ENCODE results near the gene HPF1. TPM values are rescaled to one million over a fixed set of nuclear protein-coding genes. Genes with fewer than 3 reads are reported as not detected.

HPF1 gene
- total and polyA plus RNA-seq, 2 of the 13 experiments (the other 11 are each of a cell fraction or from before 2014, with no cell fraction given) = 5.1 to 14.8 TPM

DNA sequence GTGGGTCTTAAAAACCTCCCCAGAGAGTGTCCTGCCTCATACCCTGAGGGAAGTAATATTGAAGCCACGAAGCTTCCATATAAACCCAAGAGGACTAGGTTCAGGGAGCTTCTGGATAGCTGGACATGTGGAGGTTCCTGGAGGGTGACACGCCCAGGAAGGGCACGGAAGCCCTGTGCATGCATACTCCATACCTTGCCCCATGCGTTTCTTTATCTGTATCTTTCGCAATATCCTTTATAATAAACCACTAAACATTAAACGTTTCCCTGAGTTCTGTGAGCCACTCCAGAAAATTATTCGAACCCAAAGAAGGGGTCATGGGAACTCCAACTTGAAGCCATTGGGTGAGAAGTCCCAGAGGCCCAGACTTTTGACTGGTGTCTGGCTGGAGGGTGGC lies 45.7 kb upstream of the HPF1 start:
- Histone ChIP-seq H3K36me3 (replicated peaks in 1 of 2; ENCODE audit: control insufficient read depth in 1 of 2, insufficient read depth in 2 of 2, low read length in 2 of 2) (no peaks in the 10 kb centered on the region), H4K20me1 (ENCODE audit: insufficient read depth, low read length) (no peaks in the 10 kb centered on the region), H3K27me3 (ENCODE audit: control insufficient read depth in 1 of 2, insufficient read depth in 2 of 2, low read length in 2 of 2) (no peaks in the 10 kb centered on the region), H3K9me3 (ENCODE audit: low read length) (no peaks in the 10 kb centered on the region), H3K4me2 (ENCODE audit: low read depth, low read length) (no peak overlapping the region), H3K4me1 (ENCODE audit: insufficient read depth, low read length) (no peaks in the 10 kb centered on the region), H2AFZ (ENCODE audit: low read length) (no peak overlapping the region), H3K79me2 (ENCODE audit: insufficient read depth, low read length) (no peaks in the 10 kb centered on the region), H3K9ac (ENCODE audit: insufficient read depth, low read depth, low read length) (no peak overlapping the region), H3K27ac (ENCODE audit: extremely low read length, insufficient read depth, low read length) (no peak overlapping the region), H3K4me3 (replicated peaks in 1 of 3; ENCODE audit: insufficient read depth in 1 of 3, low read depth in 2 of 3, low read length in 3 of 3) (no peak overlapping the region)
- in situ Hi-C loops (cut with HindIII; ENCODE audit: extremely low pct_ligation_motif_present, low pct_unique_long_range_greater_than_20kb) = loop anchor here (10.0 kb wide), 1 partner anchor 241 kb away; no protein-coding TSS in a partner anchor
- BruUV-seq (replicated peaks) = no TSS peak
- 10% methylated on average over 7 of the region's 7 CpGs for WGBS (ENCODE audit: low lambda C conversion rate)
- POLR2A ChIA-PET = no interaction called here
- FAIRE-seq (no peak), ATAC-seq (no peak), DNase-seq (ENCODE audit: low spot score) (no peak)
- intact Hi-C loops (cut with micrococcal nuclease; ENCODE audit: unreplicated experiment) = no loop called here
- TF ChIP-seq CEBPB (IDR thresholded peaks at IDR 0.05; ENCODE audit: borderline replicate concordance, low read depth, low read length) (peak; percentile 23; the same call in 1 of the 2 replicates), NKX3-1 (CRISPR knock-in tag; IDR thresholded peaks at IDR 0.05) (no peak), ZNF678 (CRISPR knock-in tag; IDR thresholded peaks at IDR 0.05) (no peak), SMAD1 (CRISPR knock-in tag; IDR thresholded peaks at IDR 0.05; ENCODE audit: borderline replicate concordance, low read depth) (no peak)
- CTCF ChIA-PET (ENCODE audit: low intra/inter-chr PET ratio, low total read pairs) = no interaction called here

DNA sequence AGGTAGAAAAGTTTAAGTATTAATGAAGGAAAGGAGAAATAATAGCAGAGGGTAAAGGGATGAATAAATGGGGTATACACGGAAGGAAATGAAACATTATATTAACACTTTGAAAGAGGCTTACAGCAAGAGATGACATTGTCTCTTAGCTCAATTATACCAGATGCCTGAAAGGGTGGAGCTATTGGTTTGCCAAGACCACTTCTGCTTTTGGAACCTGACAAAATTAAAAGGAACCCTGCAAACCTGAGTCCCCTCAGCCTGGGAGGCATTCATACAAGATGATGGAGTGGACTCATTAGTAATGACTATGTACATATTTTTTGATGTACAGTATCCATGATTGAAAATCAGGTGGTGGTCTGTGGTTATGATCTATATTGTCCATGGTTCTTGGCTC lies 45.1 kb upstream of the HPF1 start:
- CTCF ChIA-PET (ENCODE audit: low intra/inter-chr PET ratio, low total read pairs) = no interaction called here
- ATAC-seq (no peak), FAIRE-seq (no peak), DNase-seq (ENCODE audit: low spot score) (no peak)
- POLR2A ChIA-PET = no interaction called here
- Histone ChIP-seq H4K20me1 (ENCODE audit: insufficient read depth, low read length) (no peaks in the 10 kb centered on the region), H3K36me3 (replicated peaks in 1 of 2; ENCODE audit: control insufficient read depth in 1 of 2, insufficient read depth in 2 of 2, low read length in 2 of 2) (no peaks in the 10 kb centered on the region), H3K4me2 (ENCODE audit: low read depth, low read length) (no peak overlapping the region), H3K9ac (ENCODE audit: insufficient read depth, low read depth, low read length) (no peak overlapping the region), H2AFZ (ENCODE audit: low read length) (no peak overlapping the region), H3K4me3 (replicated peaks in 1 of 3; ENCODE audit: insufficient read depth in 1 of 3, low read depth in 2 of 3, low read length in 3 of 3) (no peak overlapping the region), H3K27me3 (ENCODE audit: control insufficient read depth in 1 of 2, insufficient read depth in 2 of 2, low read length in 2 of 2) (no peaks in the 10 kb centered on the region; a peak in 1 of 5 replicates), H3K9me3 (ENCODE audit: low read length) (no peaks in the 10 kb centered on the region), H3K79me2 (ENCODE audit: insufficient read depth, low read length) (no peaks in the 10 kb centered on the region), H3K4me1 (ENCODE audit: insufficient read depth, low read length) (no peaks in the 10 kb centered on the region), H3K27ac (ENCODE audit: extremely low read length, insufficient read depth, low read length) (no peak overlapping the region)
- 31% methylated on average over 1 of the region's 1 CpG for WGBS (ENCODE audit: low lambda C conversion rate)
- intact Hi-C loops (cut with micrococcal nuclease; ENCODE audit: unreplicated experiment) = no loop called here
- in situ Hi-C loops (cut with HindIII; ENCODE audit: extremely low pct_ligation_motif_present, low pct_unique_long_range_greater_than_20kb) = loop anchor here (10.0 kb wide), 1 partner anchor 242 kb away; no protein-coding TSS in a partner anchor
- BruUV-seq (replicated peaks) = no TSS peak
- TF ChIP-seq, protein P1, sequence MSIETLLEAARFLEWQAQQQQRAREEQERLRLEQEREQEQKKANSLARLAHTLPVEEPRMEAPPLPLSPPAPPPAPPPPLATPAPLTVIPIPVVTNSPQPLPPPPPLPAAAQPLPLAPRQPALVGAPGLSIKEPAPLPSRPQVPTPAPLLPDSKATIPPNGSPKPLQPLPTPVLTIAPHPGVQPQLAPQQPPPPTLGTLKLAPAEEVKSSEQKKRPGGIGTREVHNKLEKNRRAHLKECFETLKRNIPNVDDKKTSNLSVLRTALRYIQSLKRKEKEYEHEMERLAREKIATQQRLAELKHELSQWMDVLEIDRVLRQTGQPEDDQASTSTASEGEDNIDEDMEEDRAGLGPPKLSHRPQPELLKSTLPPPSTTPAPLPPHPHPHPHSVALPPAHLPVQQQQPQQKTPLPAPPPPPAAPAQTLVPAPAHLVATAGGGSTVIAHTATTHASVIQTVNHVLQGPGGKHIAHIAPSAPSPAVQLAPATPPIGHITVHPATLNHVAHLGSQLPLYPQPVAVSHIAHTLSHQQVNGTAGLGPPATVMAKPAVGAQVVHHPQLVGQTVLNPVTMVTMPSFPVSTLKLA (IDR thresholded peaks at IDR 0.05) = no peak
- TF ChIP-seq EZH2 (conservative IDR thresholded peaks at IDR 0.05; ENCODE audit: low read depth, low read length) (no peak), ZSCAN21 (CRISPR knock-in tag; IDR thresholded peaks at IDR 0.05; ENCODE audit: borderline replicate concordance) (no peak), TRIM24 (CRISPR knock-in tag; IDR thresholded peaks at IDR 0.05) (no peak), SRF (IDR thresholded peaks at IDR 0.05; ENCODE audit: low read depth, low read length) (no peak), ASH2L (IDR thresholded peaks at IDR 0.05; ENCODE audit: insufficient read length, low read depth, low read length) (no peak), ZSCAN22 (CRISPR knock-in tag; IDR thresholded peaks at IDR 0.05) (no peak), ZNF569 (CRISPR knock-in tag; IDR thresholded peaks at IDR 0.05; ENCODE audit: borderline replicate concordance) (no peak), ZNF788 (CRISPR knock-in tag; IDR thresholded peaks at IDR 0.05; ENCODE audit: borderline replicate concordance) (no peak), STAG1 (CRISPR knock-in tag; IDR thresholded peaks at IDR 0.05) (no peak), ZIK1 (CRISPR knock-in tag; IDR thresholded peaks at IDR 0.05; ENCODE audit: borderline replicate concordance, low read depth) (no peak), TCF7 (IDR thresholded peaks at IDR 0.05; ENCODE audit: low read depth) (no peak)
- TF ChIP-seq, protein P2, sequence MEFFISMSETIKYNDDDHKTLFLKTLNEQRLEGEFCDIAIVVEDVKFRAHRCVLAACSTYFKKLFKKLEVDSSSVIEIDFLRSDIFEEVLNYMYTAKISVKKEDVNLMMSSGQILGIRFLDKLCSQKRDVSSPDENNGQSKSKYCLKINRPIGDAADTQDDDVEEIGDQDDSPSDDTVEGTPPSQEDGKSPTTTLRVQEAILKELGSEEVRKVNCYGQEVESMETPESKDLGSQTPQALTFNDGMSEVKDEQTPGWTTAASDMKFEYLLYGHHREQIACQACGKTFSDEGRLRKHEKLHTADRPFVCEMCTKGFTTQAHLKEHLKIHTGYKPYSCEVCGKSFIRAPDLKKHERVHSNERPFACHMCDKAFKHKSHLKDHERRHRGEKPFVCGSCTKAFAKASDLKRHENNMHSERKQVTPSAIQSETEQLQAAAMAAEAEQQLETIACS (CRISPR knock-in tag; IDR thresholded peaks at IDR 0.05) = no peak

All from HepG2 (cell line).